Osteocyte (in vitro differentiated cells): ENCODE measurements around the gene DNAJC18. TPM values are rescaled to one million over a fixed set of nuclear protein-coding genes. Genes with fewer than 3 reads are reported as not detected.

ENCODE experiments used
- DNase-seq: peaks from one replicate; pipeline ENCODE4 v3.0.0; 2021; ENCODE audit warnings: mixed read lengths; ENCODE audit not compliant: unreplicated experiment; ENCODE audit errors: extremely low spot score
- H3K27ac Mint-ChIP-seq: one replicate; pipeline ENCODE4 v1.8.0; 2021; ENCODE audit warnings: mild to moderate bottlenecking, mixed read lengths; ENCODE audit not compliant: unreplicated experiment
- H3K27me3 Mint-ChIP-seq: one replicate; pipeline ENCODE4 v1.8.0; 2021; ENCODE audit warnings: mixed read lengths; ENCODE audit not compliant: unreplicated experiment
- H3K36me3 Mint-ChIP-seq: one replicate; pipeline ENCODE4 v1.8.0; 2021; ENCODE audit warnings: mixed read lengths; ENCODE audit not compliant: unreplicated experiment
- H3K4me1 Mint-ChIP-seq: one replicate; pipeline ENCODE4 v1.8.0; 2021; ENCODE audit warnings: mixed read lengths; ENCODE audit not compliant: unreplicated experiment
- H3K4me3 Mint-ChIP-seq: one replicate; pipeline ENCODE4 v1.8.0; 2021; ENCODE audit warnings: mild to moderate bottlenecking, moderate library complexity, mixed read lengths; ENCODE audit not compliant: unreplicated experiment
- H3K9me3 Mint-ChIP-seq: one replicate; pipeline ENCODE4 v1.8.0; 2021; ENCODE audit warnings: mixed read lengths; ENCODE audit not compliant: unreplicated experiment
- CTCF ChIP-seq: fragments of 200-600 bp; sonication (generic); IDR thresholded peaks from 2 replicates; pipeline ENCODE4 v1.5.0; 2021; ENCODE audit warnings: antibody characterized with exemption, mild to moderate bottlenecking, moderate library complexity
- total RNA-seq: library from RNA; stranded (reverse); gene quantifications from 2 replicates; pipeline ENCODE4 v1.2.1, GENCODE V29; 2021

Gene DNAJC18
- total RNA-seq, 1 donor from 2014 or later = 32.7 TPM

- no peaks in the 10 kb centered on the region for H3K9me3 Mint-ChIP-seq
- DNase-seq = no peak
- peak overlapping the region; percentile 76 for H3K27ac Mint-ChIP-seq
- H3K36me3 Mint-ChIP-seq = peaks cover 38% of the 10 kb centered on the region
- peak; percentile 94 for TF ChIP-seq CTCF
- no peaks in the 10 kb centered on the region for H3K27me3 Mint-ChIP-seq
- H3K4me1 Mint-ChIP-seq = peaks cover 3% of the 10 kb centered on the region
- no peak overlapping the region for H3K4me3 Mint-ChIP-seq
Observed at GRCh38 chr5:139422307-139422893, 16.9 kb downstream of the DNAJC18 start.

GRCh38 chr5:139419226-139420192 is 19.8 kb downstream of the DNAJC18 start:
- no peak for TF ChIP-seq CTCF
- DNase-seq = no peak
- H3K4me3 Mint-ChIP-seq = no peak overlapping the region
- H3K36me3 Mint-ChIP-seq = peaks cover 33% of the 10 kb centered on the region
- H3K9me3 Mint-ChIP-seq = no peaks in the 10 kb centered on the region
- no peak overlapping the region for H3K27ac Mint-ChIP-seq
- H3K4me1 Mint-ChIP-seq = peaks cover 8% of the 10 kb centered on the region
- H3K27me3 Mint-ChIP-seq = no peaks in the 10 kb centered on the region

GRCh38 chr5:139418793-139419192 is 20.5 kb downstream of the DNAJC18 start:
- H3K4me3 Mint-ChIP-seq = no peak overlapping the region
- H3K4me1 Mint-ChIP-seq = peaks cover 8% of the 10 kb centered on the region
- no peak for TF ChIP-seq CTCF
- H3K27me3 Mint-ChIP-seq = no peaks in the 10 kb centered on the region
- no peaks in the 10 kb centered on the region for H3K9me3 Mint-ChIP-seq
- peaks cover 35% of the 10 kb centered on the region for H3K36me3 Mint-ChIP-seq
- DNase-seq = no peak
- no peak overlapping the region for H3K27ac Mint-ChIP-seq

GRCh38 chr5:139417214-139417613 is 22.1 kb downstream of the DNAJC18 start:
- peaks cover 38% of the 10 kb centered on the region for H3K36me3 Mint-ChIP-seq
- H3K27ac Mint-ChIP-seq = no peak overlapping the region

More at GRCh38 chr5:139417214-139417613, 22.1 kb downstream of the DNAJC18 start:
- peaks cover 8% of the 10 kb centered on the region for H3K4me1 Mint-ChIP-seq
- DNase-seq = no peak
- no peak for TF ChIP-seq CTCF
- H3K4me3 Mint-ChIP-seq = no peak overlapping the region
- H3K9me3 Mint-ChIP-seq = no peaks in the 10 kb centered on the region
- H3K27me3 Mint-ChIP-seq = no peaks in the 10 kb centered on the region
